GM20431 (cell line): Measurements from ENCODE around the gene RACK1.
"Not testable (repeated sequence)": the region's sequence is repeated elsewhere in the genome, so short reads cannot be mapped to it uniquely, and the experiment has no call there.

Source experiments
- in situ Hi-C: fragments of 300-500 bp; cut with MseI, MboI; formaldehyde crosslinking; loops from one replicate; pipeline ENCODE4 v1.15.0; 2020; ENCODE audit warnings: low sequenced_read_pairs; ENCODE audit not compliant: unreplicated experiment

RACK1 gene

DNA sequence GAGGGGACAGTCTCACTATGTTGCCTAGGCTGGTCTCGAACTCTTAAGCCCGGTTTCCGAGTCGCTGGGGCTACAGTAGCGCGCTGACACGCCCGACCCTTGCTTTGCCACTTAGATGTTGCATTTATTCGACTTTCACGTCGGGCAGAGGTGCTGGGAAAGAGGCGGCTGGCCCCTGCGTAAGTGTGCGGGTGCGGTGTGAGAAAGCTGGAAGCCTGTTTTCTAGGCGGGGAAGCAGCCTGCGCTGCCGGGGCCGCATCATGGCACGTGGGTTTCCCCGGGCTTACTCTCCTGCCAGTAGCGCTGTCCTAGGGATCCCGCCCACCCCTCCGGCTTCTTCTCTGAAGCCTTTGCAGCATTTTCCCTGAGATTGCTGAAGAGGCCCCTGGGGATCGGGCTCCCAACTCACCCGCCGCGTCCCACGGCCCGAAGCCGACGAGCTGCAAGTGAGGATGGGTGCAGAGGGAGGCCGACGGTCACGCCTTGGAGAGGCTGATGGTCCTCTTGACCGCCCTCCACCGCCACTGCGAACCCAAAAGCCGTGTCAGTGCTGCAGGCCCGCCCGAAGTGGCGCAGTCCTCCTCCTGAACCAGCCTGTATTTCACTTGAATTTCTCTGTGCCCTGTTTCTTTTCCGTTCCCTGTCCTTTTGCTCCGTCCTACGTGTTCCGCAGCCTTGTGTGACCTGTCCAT lies 26.4 kb downstream of the RACK1 start:
- in situ Hi-C loops: no loop called here

DNA sequence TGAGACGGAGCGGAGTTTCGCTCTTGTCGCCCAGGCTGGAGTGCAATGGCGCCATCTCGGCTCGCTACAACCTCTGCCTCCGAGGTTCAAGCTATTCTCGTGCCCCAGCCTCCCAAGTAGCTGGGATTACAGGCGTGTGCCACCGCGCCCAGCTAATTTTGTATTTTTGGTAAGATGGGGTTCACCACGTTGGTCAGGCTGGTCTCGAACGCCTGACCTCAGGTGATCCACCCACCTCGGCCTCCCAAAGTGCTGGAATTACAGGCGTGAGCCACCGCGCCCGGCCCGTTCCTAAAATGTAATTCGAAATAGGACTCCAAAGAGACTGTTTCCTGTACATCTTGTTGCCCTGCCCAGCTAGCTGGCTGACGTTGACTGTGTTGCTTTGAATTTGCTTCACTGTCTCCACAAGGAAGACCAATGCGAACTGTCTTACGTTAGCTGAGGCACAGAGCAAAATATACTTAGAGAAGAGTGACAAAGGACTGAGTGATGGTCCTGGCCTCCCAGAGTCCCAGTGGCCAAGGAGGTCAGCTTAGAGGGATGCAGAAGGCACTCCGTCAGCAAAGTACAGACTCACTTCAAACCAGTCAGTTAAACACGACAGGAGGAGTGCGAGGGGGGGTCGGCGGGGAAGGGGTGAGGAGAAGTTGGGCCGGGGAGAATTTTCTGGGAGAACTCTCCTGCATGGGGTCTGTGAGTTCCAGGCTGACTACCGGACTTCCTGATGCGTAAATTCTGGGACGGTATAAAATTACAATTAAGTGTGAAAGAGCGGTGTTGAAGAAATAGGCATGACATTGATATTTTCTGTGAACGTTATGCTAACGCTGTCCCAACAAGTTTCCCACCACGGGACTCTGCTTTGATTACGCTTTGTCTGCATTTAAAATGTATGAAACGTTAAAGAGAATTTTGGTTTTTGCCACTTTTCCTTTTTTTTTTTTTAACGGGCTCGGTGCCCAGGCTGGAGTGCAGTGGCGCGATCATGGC lies 27.4 kb downstream of the RACK1 start:
- in situ Hi-C loops: no loop called here

DNA sequence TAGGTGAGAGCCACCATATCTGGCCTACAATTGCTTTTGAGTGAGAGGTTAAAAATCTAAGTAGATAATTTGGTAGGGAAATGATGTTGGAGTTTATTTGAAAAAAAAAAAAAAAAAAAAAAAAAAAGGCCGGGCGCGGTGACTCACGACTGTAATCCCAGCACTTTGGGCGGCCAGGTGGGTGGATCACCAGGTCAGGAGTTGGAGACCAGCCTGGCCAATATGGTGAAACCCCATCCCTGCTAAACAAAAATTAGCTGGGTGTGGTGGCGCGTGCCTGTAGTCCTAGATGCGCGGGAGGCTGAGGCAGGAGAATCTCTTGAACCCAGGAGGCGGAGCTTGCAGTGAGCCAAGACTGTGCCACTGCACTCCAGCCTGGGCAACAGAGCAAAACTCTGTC lies 29.5 kb downstream of the RACK1 start:
- in situ Hi-C loops: not testable (repeated sequence)

DNA sequence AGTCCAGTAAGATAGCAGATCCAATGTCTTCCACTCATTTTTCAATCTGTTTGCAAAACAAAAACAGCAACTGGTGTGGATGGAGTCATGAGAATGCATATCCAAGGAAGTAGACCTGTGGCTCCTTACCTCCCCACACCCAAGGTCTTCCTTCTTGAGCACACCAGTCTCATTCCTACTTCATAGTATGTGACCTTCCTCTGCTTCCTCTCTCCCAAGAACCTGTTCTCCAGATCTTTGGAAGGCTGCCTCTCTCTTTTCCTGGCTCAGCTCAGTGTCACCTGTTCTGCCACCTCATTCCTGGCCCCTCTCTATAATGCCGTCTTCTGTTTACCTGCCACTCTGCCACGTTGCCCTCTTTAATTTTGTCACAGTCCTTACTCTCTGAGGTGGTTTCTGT lies 30.8 kb downstream of the RACK1 start:
- in situ Hi-C loops: no loop called here

DNA sequence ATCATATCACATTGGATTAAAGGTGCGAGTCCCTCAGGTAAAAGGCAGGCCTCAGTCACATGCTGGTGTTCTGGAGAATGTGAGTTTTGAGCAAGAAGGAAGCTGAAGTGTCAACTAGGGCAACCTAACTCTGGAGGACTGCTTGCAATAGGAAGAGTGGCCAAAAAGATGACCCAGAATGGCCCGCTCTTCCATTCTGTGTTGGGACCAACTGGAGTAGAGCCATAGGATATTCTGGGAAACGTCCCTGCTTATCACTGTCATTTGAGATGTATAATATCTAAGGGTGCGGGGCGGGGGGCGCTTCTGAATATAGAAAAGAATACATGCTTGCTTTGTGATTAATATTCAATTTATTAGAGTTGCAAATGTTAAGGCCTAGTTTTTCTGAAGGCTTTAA lies 31.6 kb downstream of the RACK1 start:
- in situ Hi-C loops: no loop called here

DNA sequence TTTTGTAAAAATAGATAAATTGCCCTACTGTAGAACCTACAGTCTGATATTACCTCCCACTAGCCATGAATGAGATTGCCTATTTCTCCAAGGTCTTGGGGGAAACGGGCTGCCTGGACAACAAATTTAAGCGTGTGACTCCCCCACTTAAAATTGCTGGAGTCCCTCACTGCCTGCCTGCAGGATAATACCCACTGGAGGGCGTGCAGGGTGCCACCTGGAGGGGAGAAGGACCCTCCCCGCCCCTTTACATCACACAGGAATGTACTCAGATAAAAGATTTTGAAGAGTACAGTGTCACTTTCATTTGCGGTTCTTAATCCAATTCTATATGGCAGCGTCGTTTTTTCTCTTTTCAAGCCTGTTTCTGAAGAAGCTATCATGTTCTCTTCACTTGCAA lies 32.5 kb downstream of the RACK1 start:
- in situ Hi-C loops: no loop called here

DNA sequence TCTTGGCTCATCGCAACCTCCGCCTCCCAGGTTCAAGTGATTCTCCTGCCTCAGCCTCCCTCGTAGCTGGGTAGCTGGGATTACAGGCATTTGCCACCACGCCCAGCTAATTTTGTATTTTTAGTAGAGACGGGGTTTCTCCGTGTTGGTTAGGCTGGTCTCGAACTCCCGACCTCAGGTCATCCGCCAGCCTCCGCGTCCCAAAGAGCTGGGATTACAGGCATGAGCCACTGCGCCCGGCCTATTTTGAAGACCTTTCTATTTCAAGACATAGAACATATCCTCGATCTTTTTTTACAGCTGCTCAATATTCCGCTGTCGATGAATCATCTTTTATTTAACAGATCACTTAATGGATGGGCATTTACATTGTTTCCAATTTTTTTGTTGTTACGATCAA lies 33.0 kb downstream of the RACK1 start:
- in situ Hi-C loops: not testable (repeated sequence)

DNA sequence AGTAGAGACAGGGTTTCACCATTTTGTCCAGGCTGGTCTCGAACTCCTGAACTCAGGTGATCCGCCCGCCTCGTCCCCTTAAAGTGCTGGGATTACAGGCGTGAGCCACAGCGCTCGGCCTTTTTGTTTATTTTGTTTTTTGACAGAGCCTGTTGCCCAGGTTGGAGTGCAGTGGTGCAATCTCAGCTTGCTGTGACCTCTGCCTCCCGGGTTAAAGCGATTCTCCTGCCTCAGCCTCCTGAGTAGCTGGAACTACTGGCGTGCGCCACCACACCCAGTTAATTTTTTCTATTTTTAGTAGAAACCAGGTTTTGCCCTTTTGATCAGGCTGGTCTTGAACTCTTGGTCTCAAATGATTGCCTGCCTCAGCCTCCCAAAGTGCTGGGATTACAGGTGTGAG lies 33.6 kb downstream of the RACK1 start:
- in situ Hi-C loops: not testable (repeated sequence)

DNA sequence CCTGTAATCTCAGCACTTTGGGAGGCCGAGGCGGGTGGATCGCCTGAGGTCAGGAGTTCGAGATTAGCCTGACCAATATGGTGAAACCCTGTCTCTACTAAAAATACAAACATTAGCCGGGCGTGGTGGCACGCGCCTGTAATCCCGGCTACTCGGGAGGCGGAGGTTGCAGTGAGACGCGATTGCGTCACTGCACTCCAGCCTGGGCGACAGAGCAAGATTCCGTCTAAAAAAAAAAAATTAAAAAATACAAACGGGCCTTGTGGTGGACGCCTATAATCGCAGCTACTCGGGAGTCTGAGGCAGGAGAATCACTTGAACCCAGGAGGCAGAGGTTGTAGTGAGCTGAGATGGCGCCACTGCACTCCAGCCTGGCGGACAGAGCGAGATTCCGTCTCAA lies 34.7 kb downstream of the RACK1 start:
- in situ Hi-C loops: not testable (repeated sequence)

DNA sequence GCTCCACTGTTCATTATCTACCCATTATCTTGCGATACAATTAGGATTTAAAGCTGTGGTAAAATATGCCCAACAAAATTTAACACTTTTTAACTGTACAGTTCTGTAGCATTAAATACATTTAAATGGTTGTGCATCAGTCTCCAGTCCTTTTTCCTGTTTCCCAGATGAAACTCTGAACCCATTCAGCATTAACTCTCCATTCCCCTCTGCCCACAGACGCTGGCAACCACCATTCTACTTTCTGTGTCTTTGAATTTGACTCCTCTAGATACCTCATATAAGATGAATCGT lies 35.8 kb downstream of the RACK1 start:
- in situ Hi-C loops: no loop called here

DNA sequence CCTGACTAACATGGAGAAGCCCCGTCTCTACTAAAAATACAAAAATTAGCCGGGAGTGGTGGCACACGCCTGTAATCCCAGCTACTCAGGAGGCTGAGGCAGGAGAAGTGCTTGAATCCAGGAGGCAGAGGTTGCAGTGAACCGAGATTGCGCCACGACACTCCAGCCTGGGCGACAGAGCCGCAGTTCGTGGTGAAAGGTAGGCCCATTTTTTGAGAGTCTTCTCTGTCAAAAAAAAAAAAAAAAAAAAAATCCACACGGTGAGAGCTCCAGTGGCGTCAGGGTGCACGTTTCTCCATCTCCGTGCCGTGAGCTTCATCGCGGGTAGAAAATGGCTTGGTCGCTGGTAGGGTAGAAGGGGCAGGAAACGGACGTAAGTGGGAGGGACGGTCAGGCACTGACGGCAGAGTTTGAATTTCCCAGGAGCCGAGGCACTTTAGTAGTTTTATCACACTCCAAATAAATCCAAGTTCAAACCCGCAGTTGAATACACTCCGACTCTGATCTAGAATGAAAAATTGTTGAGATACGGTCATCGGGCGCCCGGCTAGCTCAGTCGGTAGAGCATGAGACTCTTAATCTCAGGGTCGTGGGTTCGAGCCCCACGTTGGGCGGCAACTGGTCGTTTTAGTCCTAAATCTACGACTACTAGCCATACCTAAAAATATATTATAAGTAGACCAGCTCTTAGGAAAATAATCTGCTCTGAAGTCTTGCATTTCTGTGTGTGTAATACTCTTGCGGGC lies 36.3 kb downstream of the RACK1 start:
- in situ Hi-C loops: no loop called here

DNA sequence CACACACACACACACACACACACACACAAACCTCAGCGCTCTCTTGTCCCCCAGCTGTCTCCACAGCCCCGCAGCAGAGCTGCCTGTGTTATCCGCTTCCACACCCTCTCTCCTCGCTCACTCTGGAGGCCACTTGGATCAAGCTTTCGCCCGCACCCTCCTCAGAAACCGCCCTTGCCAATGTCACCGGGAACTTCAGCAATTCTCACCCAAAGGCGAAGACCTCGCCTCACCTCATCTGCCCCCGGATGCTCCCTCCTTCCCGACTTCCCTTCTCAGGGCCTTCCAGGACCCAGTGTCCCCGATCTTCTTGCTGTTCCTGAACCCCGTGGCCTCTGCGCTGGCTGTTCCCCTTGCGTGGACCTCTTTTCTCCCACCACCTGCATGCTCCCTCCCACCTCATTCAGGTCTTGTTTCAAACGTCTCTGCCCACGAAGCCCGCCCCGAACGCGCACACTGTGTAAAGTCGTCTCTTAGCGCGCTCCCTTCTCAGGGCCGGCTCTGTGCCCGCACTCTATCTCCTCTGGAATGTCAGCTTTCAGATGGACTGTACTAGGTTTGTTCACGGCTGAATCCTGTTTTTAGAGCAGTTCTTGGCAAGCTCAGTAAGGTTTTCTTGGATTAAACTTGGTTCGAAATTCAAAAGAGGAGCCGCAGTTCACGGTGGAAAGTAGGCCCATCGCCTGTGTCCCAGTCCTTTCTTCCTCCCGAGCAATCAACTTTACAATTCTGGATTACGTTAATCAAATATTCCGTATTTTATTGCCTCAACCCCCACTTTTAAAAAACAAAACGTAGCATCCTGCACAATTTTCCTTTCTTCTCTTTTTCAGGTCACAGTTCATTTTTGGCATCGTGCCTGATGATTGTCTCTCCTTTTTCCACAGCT lies 37.7 kb downstream of the RACK1 start:
- in situ Hi-C loops: no loop called here

DNA sequence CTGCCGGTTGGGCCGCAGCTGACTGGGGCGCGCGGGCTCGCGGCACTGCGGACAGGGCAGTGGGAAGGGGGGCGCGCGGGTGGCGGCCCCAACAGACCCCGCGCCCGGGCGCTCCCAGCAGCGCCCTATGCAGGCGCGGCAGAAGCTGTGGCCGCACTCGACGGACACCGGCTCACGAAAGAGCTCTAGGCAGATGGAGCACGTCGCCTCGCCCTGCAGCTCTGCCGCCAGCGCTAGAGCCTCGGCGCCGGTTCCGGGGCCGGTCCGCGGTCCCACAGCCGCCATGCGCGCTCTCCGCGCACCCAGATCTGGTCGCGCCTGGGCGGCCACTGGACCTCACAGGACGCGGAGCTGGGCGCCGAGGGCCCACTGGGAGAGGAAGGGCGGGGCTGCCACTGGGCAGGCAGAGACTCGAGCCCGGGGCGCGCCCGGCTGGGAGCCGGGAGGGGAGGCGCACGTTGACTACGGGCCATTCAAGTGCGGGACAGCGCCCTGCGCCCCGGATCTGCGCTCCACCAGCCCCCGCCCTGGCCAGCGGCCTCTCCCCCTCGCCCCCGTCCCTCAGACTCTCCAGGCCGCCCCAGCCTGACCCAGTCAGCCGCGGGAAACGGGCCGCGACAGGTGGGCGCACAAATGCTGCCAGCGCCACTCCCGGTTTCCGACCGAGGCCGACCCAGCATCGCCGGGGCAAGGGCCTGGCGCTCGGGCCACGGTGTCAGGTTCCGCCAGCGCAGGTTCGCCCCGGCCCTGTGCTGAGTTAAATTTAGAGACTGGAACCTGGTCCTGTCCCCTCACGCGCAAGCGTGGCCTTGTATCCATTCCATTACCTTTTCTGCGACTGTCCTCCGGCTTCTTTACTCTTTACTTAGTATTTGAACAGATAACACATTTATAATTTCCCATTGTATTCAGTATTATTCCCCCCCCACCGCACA lies 38.6 kb downstream of the RACK1 start, which contains the start of gene TRIM7:
TSS of gene TRIM7 (minus strand) at position 371 of the 935 bp plus-strand sequence. CDS start at position 285, 86 bp downstream.
- in situ Hi-C loops: no loop called here

DNA sequence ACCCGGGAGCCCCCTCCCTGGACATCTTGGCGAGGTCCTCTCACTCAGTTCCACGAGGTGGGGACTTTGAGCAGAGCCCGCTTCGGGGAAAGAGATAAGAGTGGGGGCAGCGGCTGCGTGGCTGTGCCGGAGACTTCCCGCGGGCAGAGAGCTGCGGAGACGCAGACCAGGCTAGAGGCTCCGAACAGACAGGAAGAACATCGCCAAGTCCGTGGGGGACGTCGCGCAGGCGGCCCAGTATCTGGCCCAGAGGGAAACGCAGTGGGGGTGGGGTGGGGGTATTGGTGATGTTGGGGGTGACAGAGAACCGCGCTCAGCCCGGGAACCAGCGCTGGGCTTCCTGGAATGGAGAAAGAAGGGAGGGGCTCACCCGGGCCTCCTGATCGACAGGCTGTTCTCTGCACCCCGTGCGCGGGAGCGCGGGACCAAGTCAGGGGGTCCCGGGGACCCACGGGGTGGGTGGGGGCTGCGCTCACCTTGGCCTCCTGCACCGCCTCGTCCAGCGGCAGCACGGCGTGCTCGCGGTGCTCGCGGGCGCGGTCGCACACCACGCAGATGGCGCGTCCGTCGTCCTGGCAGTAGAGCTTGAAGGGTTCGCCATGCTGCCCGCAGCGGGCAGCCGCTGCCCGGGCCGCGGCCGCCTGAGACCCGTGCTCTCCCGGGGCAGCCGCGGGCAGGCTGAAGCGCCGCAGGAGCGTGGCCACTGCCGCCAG lies 39.4 kb downstream of the RACK1 start:
- in situ Hi-C loops: no loop called here

DNA sequence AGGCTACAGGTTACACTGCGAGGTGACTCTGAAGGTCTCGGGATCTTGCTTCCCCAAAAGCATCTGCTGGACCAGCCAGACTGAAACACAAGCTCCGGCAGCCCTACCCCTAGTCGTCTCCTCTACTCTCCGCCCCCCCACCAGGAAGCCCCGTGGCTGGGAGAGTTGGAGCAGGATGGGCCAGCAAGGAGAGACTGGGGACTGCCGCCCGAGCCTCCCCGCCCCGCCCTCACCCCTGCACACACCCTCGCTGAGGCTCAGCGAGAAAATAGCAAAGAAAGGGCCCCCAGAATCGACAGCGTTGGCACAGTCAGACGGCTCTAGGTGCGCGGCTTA lies 40.0 kb downstream of the RACK1 start:
- in situ Hi-C loops: no loop called here

DNA sequence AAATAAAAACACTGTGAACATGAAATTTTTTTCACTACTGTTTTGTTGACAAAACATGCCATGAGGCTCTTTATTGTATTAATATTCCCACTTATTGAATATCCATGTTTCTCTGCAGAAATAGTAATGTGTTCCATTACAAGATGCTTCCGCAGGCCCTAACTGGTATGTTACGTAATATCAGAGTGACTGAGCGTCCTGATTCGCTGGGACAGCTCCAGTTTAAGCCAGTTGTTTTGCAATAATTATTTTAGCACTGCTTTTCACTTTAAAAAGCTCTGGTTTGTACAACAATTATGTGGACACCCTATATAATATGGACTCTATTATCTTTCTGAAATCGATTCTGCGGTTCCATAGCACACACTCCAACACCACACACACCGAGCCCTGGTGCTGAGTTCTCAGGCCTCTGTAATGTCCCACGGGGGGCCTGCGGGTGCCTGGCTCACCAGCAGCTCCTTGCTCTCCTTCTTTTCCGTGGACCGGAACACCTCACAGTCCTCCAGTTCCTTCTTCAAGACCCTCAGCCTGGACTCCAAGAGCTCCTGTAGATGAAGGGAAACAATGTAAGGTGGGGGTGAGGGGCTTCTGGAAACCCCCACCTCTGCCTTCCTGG lies 40.5 kb downstream of the RACK1 start:
- in situ Hi-C loops: no loop called here

DNA sequence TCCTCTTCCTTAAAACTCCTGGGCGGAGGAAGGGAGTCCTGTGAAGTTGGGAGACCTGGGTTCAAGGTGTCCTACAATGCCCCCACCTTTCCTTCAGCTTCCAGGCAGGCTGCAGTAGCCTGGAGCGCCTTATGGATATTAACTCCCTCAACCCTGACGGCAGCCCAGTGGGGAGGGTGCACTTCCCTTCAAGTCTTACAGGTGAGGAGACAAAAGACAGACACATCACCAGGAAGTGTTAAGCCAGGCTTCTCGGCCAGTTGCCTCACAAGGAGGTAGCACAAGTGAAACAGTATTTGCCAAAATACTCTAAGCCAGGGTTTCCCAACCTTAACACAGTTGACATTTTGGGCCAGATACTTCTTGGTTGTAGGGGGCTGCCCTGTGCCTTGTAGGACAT lies 42.9 kb downstream of the RACK1 start:
- in situ Hi-C loops: no loop called here
